ENCODE results near the gene BDNF.

DNA sequence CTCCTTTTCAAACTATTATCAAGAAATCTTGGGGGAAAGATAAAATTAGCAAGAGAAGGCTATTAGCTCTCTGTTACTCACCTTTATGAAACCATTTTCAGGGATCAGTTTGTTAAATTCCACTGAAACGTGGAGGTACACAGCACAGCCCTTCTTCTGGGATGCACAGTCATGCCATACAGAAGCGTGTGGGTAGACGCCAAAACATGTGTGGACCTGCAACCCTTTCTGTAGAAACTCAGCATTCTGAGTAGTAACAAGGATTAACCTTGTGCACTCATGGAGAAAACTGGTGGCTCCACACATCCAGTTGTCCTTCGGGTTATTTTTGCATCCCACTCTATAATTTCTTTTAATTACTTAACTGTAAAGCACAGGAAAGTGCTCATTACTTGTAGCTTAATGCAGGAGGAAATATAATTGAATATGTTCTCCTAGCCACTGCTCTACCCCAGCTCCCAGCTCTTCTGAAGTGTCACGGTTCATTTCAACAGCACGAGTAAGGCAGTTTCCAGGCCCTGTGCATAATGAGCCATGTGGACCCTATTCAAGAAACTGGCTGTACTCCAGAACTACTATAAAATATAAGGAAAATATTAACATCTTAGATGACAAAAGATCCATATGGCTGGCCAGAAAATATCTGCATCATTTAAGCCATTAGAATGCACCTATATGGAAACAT lies 26.1 kb downstream of the BDNF start:
- TF ChIP-seq, protein P1, sequence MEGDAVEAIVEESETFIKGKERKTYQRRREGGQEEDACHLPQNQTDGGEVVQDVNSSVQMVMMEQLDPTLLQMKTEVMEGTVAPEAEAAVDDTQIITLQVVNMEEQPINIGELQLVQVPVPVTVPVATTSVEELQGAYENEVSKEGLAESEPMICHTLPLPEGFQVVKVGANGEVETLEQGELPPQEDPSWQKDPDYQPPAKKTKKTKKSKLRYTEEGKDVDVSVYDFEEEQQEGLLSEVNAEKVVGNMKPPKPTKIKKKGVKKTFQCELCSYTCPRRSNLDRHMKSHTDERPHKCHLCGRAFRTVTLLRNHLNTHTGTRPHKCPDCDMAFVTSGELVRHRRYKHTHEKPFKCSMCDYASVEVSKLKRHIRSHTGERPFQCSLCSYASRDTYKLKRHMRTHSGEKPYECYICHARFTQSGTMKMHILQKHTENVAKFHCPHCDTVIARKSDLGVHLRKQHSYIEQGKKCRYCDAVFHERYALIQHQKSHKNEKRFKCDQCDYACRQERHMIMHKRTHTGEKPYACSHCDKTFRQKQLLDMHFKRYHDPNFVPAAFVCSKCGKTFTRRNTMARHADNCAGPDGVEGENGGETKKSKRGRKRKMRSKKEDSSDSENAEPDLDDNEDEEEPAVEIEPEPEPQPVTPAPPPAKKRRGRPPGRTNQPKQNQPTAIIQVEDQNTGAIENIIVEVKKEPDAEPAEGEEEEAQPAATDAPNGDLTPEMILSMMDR (conservative IDR thresholded peaks at IDR 0.05 in 1 of 2, IDR thresholded peaks at IDR 0.05 in 1 of 2; ENCODE audit: low read depth in 1 of 2, low read length in 2 of 2), result no peak
- no peak for TF ChIP-seq EZH2 (IDR thresholded peaks at IDR 0.05; ENCODE audit: low read length, missing control alignments)
